RWPE1 (cell line): Measurements from ENCODE around the gene IMMP2L.
A peak's percentile ranks its signal among the peaks of the same experiment; 100 is the strongest.

Experiments used
- CTCF ChIA-PET: fragments of 350-600 bp; sonication (Branson Sonifier 250); formaldehyde crosslinking; extraction: SDS; loops from one replicate; lab custom pipeline; 2021; lab: Yijun Ruan, JAX
- POLR2A ChIA-PET: fragments of 400-600 bp; formaldehyde crosslinking; extraction: SDS; loops from one replicate; lab custom pipeline; 2020; ENCODE audit warnings: antibody characterized with exemption; ENCODE audit not compliant: low non-redundant PET; lab: Yijun Ruan, JAX
- DNase-seq: peaks from one replicate; pipeline ENCODE4 v3.0.0; 2012; ENCODE audit warnings: low spot score
- H3K27ac ChIP-seq: fragments of 450-650 bp; 2 replicates; pipeline ENCODE4 v1.5.1; 2017
- TF ChIP-seq, protein P1 (sequence below): fragments of 450-650 bp; conservative IDR thresholded peaks from 2 replicates; pipeline ENCODE4 v1.5.1; 2017; ENCODE audit warnings: low read depth, mild to moderate bottlenecking

The IMMP2L gene

GRCh38 chr7:111138586-111138985, 423.7 kb downstream of the IMMP2L start:
- POLR2A ChIA-PET, result no interaction called here
- no peak for DNase-seq
- CTCF ChIA-PET, result interaction anchor here (1.7 kb wide), 1 partner anchor 12 kb away, joined by 3 read pairs; no protein-coding TSS in a partner anchor
- TF ChIP-seq, protein P1, sequence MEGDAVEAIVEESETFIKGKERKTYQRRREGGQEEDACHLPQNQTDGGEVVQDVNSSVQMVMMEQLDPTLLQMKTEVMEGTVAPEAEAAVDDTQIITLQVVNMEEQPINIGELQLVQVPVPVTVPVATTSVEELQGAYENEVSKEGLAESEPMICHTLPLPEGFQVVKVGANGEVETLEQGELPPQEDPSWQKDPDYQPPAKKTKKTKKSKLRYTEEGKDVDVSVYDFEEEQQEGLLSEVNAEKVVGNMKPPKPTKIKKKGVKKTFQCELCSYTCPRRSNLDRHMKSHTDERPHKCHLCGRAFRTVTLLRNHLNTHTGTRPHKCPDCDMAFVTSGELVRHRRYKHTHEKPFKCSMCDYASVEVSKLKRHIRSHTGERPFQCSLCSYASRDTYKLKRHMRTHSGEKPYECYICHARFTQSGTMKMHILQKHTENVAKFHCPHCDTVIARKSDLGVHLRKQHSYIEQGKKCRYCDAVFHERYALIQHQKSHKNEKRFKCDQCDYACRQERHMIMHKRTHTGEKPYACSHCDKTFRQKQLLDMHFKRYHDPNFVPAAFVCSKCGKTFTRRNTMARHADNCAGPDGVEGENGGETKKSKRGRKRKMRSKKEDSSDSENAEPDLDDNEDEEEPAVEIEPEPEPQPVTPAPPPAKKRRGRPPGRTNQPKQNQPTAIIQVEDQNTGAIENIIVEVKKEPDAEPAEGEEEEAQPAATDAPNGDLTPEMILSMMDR, result no peak
- no peak overlapping the region for H3K27ac ChIP-seq

GRCh38 chr7:111138193-111138569, 424.1 kb downstream of the IMMP2L start:
- no peak for DNase-seq
- CTCF ChIA-PET, result interaction anchor here (1.7 kb wide), 1 partner anchor 12 kb away, joined by 3 read pairs; no protein-coding TSS in a partner anchor
- TF ChIP-seq, protein P1, result no peak

GRCh38 chr7:111137296-111138192, 424.7 kb downstream of the IMMP2L start:
- TF ChIP-seq, protein P1, result no peak
- no peak for DNase-seq
- ChIA-PET CTCF (interaction anchor here (1.7 kb wide), 1 partner anchor 11 kb away, joined by 3 read pairs; no protein-coding TSS in a partner anchor), POLR2A (no interaction called here)
- no peak overlapping the region for H3K27ac ChIP-seq

More at GRCh38 chr7:111138193-111138569, 424.1 kb downstream of the IMMP2L start:
- POLR2A ChIA-PET, result no interaction called here
- H3K27ac ChIP-seq, result no peak overlapping the region

DNA sequence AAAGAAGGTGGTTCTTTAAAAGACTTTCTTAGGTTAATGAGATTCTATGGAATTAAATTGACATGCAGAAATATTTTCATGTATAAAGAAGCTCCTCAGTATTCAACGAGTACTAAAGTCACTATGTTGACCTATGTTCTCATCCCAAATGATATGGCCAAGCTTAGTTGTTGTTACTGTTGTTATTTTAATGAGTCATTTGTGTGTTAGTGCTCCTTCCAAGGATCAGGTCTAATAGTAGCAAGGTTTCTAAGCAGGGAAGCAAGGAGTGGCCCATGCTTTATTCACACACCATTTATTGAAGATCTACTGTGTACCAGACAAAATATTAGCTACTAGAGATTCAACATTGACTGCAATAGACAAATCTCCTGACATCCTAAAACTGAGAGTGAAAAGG, 429.5 kb downstream of the IMMP2L start:
- ChIA-PET CTCF (interaction anchor here (0.5 kb wide), 1 partner anchor 626 kb away, joined by 3 read pairs; no protein-coding TSS in a partner anchor), POLR2A (interaction anchor here (0.6 kb wide), 1 partner anchor 99 kb away, joined by 7 read pairs; no protein-coding TSS in a partner anchor)
- TF ChIP-seq, protein P1, result no peak
- DNase-seq, result no peak
- H3K27ac ChIP-seq, result no peak overlapping the region

DNA sequence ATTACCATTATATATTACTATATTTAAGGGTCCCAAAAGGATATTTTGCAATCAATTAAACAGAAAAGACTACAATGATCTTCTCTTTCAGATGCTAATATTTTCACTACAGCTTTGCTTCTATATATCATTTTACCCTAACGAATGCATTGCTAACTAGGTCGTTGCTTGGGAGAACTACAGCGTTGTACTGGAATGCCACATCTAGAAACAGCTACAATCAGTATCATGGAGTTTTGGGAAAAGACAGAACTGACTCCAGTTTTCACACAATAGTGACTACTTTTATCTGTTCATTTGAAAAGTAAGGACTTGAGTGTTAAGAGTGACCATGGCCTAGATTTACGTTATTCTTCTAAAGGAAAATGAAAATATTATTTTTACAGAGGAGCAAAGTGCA, 432.9 kb downstream of the IMMP2L start:
- POLR2A ChIA-PET, result no interaction called here

DNA sequence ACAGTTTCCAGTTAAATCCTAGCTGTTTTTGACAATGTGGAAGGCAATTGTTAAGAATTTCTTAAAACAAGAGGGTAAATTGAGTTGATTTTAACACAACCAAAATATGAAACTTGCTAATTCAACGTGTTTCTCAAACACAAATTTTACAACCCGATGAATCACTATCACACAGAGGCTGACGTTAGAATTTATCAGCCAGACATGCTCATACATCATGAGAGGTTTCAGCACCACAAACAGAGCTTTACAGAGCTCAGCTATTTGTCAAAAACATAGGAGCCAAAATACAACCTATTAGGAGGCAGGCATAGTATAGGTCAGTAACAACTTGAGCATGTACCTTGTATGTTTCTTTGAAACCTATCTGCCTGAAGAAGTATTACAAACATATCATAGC, 435.3 kb downstream of the IMMP2L start:
- no peak overlapping the region for H3K27ac ChIP-seq
- ChIA-PET POLR2A (no interaction called here), CTCF (interaction anchor here (0.6 to 1.2 kb wide), 3 partner anchors 11 to 614 kb away, joined by 3 read pairs; no protein-coding TSS in a partner anchor)
- TF ChIP-seq, protein P1, result no peak
- peak; percentile 12 for DNase-seq

More for the DNA sequence above, 432.9 kb downstream of the IMMP2L start:
- CTCF ChIA-PET, result interaction anchor here (0.5 kb wide), 1 partner anchor 380 kb away, joined by 3 read pairs; no protein-coding TSS in a partner anchor
- TF ChIP-seq, protein P1, result no peak
- DNase-seq, result no peak
- H3K27ac ChIP-seq, result no peak overlapping the region
